Measurements from ENCODE around the gene MCL1.

DNA sequence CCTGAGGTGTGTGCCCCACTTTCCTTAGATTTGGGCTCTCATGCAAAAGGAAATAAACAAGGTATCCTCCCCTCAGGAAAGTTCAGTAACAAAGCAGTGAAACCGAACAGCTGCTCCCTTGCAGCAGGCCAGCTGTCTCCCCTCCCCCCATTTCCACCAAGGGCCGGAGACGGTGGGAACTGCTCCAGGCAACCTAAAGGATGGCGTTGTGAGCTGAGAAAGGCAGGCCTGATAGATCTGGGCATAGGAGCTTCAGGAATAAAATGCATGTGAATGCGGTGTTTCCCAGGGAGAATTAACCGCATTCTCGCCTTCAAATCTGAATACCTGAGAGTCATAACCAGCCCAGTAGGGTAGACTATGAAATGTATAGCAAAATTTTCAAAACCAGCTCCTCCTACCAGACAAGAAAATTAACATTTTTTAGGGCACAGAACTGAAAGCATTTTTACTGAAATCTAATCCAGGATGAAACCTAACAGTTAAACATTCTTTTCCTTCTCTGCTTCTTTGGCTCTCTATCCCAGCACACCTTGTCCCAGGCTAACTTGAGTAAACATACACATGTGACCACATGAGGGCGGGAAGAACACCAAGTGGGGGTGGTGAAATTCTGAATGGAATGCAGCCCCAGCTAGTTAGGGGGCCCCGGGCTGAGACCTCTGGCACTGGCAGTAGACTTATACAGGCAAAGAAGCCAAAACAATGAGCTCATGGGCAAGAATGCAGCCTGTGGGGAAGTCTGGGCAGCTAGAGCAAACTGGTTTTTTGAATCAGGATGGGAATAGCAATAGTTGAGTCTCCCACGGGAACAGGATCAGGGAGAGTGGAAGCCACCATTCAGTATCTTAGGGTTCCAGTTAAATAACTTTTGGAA lies 11.5 kb downstream of the MCL1 start:
- TF ChIP-seq ZNF776 (tag by site-specific recombination; IDR thresholded peaks at IDR 0.05; ENCODE audit: borderline replicate concordance) (no peak), OSR2 (tag by site-specific recombination; IDR thresholded peaks at IDR 0.05) (no peak), ZNF501 (tag by site-specific recombination; IDR thresholded peaks at IDR 0.05) (no peak)
- TF ChIP-seq, protein P1, sequence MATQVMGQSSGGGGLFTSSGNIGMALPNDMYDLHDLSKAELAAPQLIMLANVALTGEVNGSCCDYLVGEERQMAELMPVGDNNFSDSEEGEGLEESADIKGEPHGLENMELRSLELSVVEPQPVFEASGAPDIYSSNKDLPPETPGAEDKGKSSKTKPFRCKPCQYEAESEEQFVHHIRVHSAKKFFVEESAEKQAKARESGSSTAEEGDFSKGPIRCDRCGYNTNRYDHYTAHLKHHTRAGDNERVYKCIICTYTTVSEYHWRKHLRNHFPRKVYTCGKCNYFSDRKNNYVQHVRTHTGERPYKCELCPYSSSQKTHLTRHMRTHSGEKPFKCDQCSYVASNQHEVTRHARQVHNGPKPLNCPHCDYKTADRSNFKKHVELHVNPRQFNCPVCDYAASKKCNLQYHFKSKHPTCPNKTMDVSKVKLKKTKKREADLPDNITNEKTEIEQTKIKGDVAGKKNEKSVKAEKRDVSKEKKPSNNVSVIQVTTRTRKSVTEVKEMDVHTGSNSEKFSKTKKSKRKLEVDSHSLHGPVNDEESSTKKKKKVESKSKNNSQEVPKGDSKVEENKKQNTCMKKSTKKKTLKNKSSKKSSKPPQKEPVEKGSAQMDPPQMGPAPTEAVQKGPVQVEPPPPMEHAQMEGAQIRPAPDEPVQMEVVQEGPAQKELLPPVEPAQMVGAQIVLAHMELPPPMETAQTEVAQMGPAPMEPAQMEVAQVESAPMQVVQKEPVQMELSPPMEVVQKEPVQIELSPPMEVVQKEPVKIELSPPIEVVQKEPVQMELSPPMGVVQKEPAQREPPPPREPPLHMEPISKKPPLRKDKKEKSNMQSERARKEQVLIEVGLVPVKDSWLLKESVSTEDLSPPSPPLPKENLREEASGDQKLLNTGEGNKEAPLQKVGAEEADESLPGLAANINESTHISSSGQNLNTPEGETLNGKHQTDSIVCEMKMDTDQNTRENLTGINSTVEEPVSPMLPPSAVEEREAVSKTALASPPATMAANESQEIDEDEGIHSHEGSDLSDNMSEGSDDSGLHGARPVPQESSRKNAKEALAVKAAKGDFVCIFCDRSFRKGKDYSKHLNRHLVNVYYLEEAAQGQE (tag by site-specific recombination; IDR thresholded peaks at IDR 0.05), result no peak

Data from HEK293 (cell line).